Neural progenitor cell (in vitro differentiated cells): ENCODE measurements around the gene UGT1A10. TPM values are rescaled to one million over a fixed set of nuclear protein-coding genes. Genes with fewer than 3 reads are reported as not detected.

Experiments
- DNase-seq: peaks from one replicate; pipeline ENCODE4 v3.0.0-alpha.2; 2016; ENCODE audit warnings: low spot score
- H2AFZ ChIP-seq: fragments of 200-600 bp; sonication (generic); replicated peaks from 2 replicates; pipeline ENCODE4 v1.6.1; 2016; ENCODE audit warnings: antibody characterized with exemption
- H3F3A ChIP-seq: fragments of 200-600 bp; sonication (generic); 2 replicates; pipeline ENCODE4 v1.6.1; 2016; ENCODE audit warnings: antibody characterized with exemption, low read depth
- H3K27ac ChIP-seq: fragments of 200-600 bp; sonication (generic); 2 replicates; pipeline ENCODE4 v1.5.1; 2016; ENCODE audit warnings: mild to moderate bottlenecking
- H3K27me3 ChIP-seq: fragments of 200-600 bp; sonication (generic); 2 replicates; pipeline ENCODE4 v1.6.1; 2016; ENCODE audit warnings: mild to moderate bottlenecking, moderate library complexity
- H3K36me3 ChIP-seq: fragments of 200-600 bp; sonication (generic); 2 replicates; pipeline ENCODE4 v1.5.1; 2016
- H3K4me1 ChIP-seq: fragments of 200-600 bp; sonication (generic); 2 replicates; pipeline ENCODE4 v1.6.1; 2016; ENCODE audit warnings: mixed run types
- H3K4me2 ChIP-seq: fragments of 200-600 bp; sonication (generic); 2 replicates; pipeline ENCODE4 v1.6.1; 2016
- H3K4me3 ChIP-seq: fragments of 200-600 bp; sonication (generic); 2 replicates; pipeline ENCODE4 v1.5.1; 2016
- H3K79me2 ChIP-seq: fragments of 200-600 bp; sonication (generic); 2 replicates; pipeline ENCODE4 v1.6.1; 2016; ENCODE audit warnings: low read depth
- H3K9ac ChIP-seq: fragments of 200-600 bp; sonication (generic); 2 replicates; pipeline ENCODE4 v1.6.1; 2016
- H3K9me3 ChIP-seq: fragments of 200-600 bp; sonication (generic); 2 replicates; pipeline ENCODE4 v1.5.1; 2016; ENCODE audit warnings: low read depth
- H4K20me1 ChIP-seq: fragments of 200-600 bp; sonication (generic); 2 replicates; pipeline ENCODE4 v1.6.1; 2016; ENCODE audit warnings: low read depth
- H3K27ac Mint-ChIP-seq: 3 replicates; pipeline ENCODE4 v1.8.0; 2021; ENCODE audit warnings: mixed read lengths
- H3K27me3 Mint-ChIP-seq: 2 replicates; pipeline ENCODE4 v1.8.0; 2022; ENCODE audit warnings: low read depth, mild to moderate bottlenecking, inconsistent platforms, moderate library complexity, mixed read lengths; ENCODE audit not compliant: insufficient read depth
- H3K36me3 Mint-ChIP-seq: 3 replicates; pipeline ENCODE4 v1.8.0; 2021; ENCODE audit warnings: mixed read lengths
- H3K4me1 Mint-ChIP-seq: 3 replicates; pipeline ENCODE4 v1.8.0; 2021; ENCODE audit warnings: mixed read lengths
- H3K4me3 Mint-ChIP-seq: 3 replicates; pipeline ENCODE4 v1.8.0; 2021; ENCODE audit warnings: mild to moderate bottlenecking, moderate library complexity, mixed read lengths
- H3K9me3 Mint-ChIP-seq: 3 replicates; pipeline ENCODE4 v1.8.0; 2020; ENCODE audit warnings: mixed read lengths
- CTCF ChIP-seq: fragments of 200-600 bp; sonication (generic); IDR thresholded peaks from 2 replicates; pipeline ENCODE4 v1.5.1; 2017; ENCODE audit warnings: antibody characterized with exemption, mild to moderate bottlenecking
- EZH2 ChIP-seq: fragments of 200-600 bp; sonication (generic); IDR thresholded peaks from 2 replicates; pipeline ENCODE4 v1.6.1; 2017; ENCODE audit warnings: antibody characterized with exemption, mild to moderate bottlenecking, moderate library complexity
- EZH2phosphoT487 ChIP-seq: fragments of 200-600 bp; sonication (generic); IDR thresholded peaks from 2 replicates; pipeline ENCODE4 v1.6.1; 2017; ENCODE audit warnings: antibody characterized with exemption
- total RNA-seq: library from RNA; depleted of rRNA; stranded (reverse); fragments of >200 nt; gene quantifications from 2 replicates; pipeline ENCODE4 v1.2.3, GENCODE V29; 2015; ENCODE audit warnings: low replicate concordance

Gene UGT1A10
- total RNA-seq, 1 donor from 2014 or later, result not detected

GRCh38 chr2:233627331-233628025 lies 8.8 kb upstream of the UGT1A10 start:
- H3K9ac ChIP-seq, result no peak overlapping the region
- Mint-ChIP-seq H3K4me1 (no peaks in the 10 kb centered on the region), H3K9me3 (peaks cover 2% of the 10 kb centered on the region), H3K27ac (no peak overlapping the region), H3K36me3 (no peaks in the 10 kb centered on the region), H3K4me3 (no peak overlapping the region), H3K27me3 (peaks cover 2% of the 10 kb centered on the region)
- H4K20me1 ChIP-seq, result no peaks in the 10 kb centered on the region
- H3K4me1 ChIP-seq, result no peaks in the 10 kb centered on the region
- no peak for DNase-seq
- H3K36me3 ChIP-seq, result no peaks in the 10 kb centered on the region
- H2AFZ ChIP-seq, result no peak overlapping the region
- TF ChIP-seq EZH2phosphoT487 (no peak), EZH2 (no peak), CTCF (no peak)
- H3K4me3 ChIP-seq, result no peak overlapping the region
- H3K79me2 ChIP-seq, result no peaks in the 10 kb centered on the region
- no peaks in the 10 kb centered on the region for H3F3A ChIP-seq
- H3K4me2 ChIP-seq, result no peak overlapping the region
- H3K9me3 ChIP-seq, result no peaks in the 10 kb centered on the region
- no peaks in the 10 kb centered on the region for H3K27me3 ChIP-seq
- H3K27ac ChIP-seq, result no peak overlapping the region

GRCh38 chr2:233638836-233639235 lies 2.6 kb downstream of the UGT1A10 start:
- no peaks in the 10 kb centered on the region for H3K4me1 ChIP-seq
- H3K9me3 ChIP-seq, result no peaks in the 10 kb centered on the region
- no peak for DNase-seq
- no peak overlapping the region for H3K27ac Mint-ChIP-seq
- H3K4me1 Mint-ChIP-seq, result no peaks in the 10 kb centered on the region
- H2AFZ ChIP-seq, result no peak overlapping the region
- H3K9ac ChIP-seq, result no peak overlapping the region
- no peaks in the 10 kb centered on the region for H3K79me2 ChIP-seq
- H3K36me3 ChIP-seq, result no peaks in the 10 kb centered on the region
- H3K4me3 ChIP-seq, result no peak overlapping the region
- H3K36me3 Mint-ChIP-seq, result no peaks in the 10 kb centered on the region
- no peak for TF ChIP-seq EZH2phosphoT487
- no peak for TF ChIP-seq EZH2
- TF ChIP-seq CTCF, result no peak
- peaks cover 6% of the 10 kb centered on the region for H3K9me3 Mint-ChIP-seq
- H3K4me3 Mint-ChIP-seq, result no peak overlapping the region
- no peaks in the 10 kb centered on the region for H3K27me3 ChIP-seq
- no peaks in the 10 kb centered on the region for H4K20me1 ChIP-seq
- no peak overlapping the region for H3K27ac ChIP-seq
- H3K27me3 Mint-ChIP-seq, result peaks cover 2% of the 10 kb centered on the region
- H3K4me2 ChIP-seq, result no peak overlapping the region
- H3F3A ChIP-seq, result no peaks in the 10 kb centered on the region

- H3K27me3 Mint-ChIP-seq, result peaks cover 2% of the 10 kb centered on the region
- H3K4me1 Mint-ChIP-seq, result no peaks in the 10 kb centered on the region
- Histone ChIP-seq H3K27me3 (no peaks in the 10 kb centered on the region), H2AFZ (no peak overlapping the region), H3K4me3 (no peak overlapping the region), H3K4me1 (no peaks in the 10 kb centered on the region), H3K79me2 (no peaks in the 10 kb centered on the region), H4K20me1 (no peaks in the 10 kb centered on the region), H3K9me3 (no peaks in the 10 kb centered on the region), H3F3A (no peaks in the 10 kb centered on the region), H3K27ac (no peak overlapping the region), H3K4me2 (no peak overlapping the region), H3K36me3 (no peaks in the 10 kb centered on the region), H3K9ac (no peak overlapping the region)
- TF ChIP-seq EZH2, result no peak
- no peak for TF ChIP-seq CTCF
- no peak for TF ChIP-seq EZH2phosphoT487
- peaks cover 11% of the 10 kb centered on the region for H3K9me3 Mint-ChIP-seq
- no peaks in the 10 kb centered on the region for H3K36me3 Mint-ChIP-seq
- no peak overlapping the region for H3K27ac Mint-ChIP-seq
- H3K4me3 Mint-ChIP-seq, result no peak overlapping the region
- DNase-seq, result no peak
These were observed 3.6 kb downstream of the UGT1A10 start for GRCh38 chr2:233639860-233640259.
